DND-41 (cell line): ENCODE data around the gene EIF4E.

ENCODE experiments used
- CTCF ChIP-seq: IDR thresholded peaks from 2 replicates; pipeline ENCODE4 v1.5.1; 2012; ENCODE audit warnings: borderline replicate concordance, low read length, moderate library complexity, mild to moderate bottlenecking; ENCODE audit not compliant: poor library complexity, severe bottlenecking; ENCODE audit errors: extremely low read depth
- EZH2 ChIP-seq: IDR thresholded peaks from 3 replicates; pipeline ENCODE4 v1.6.1; 2012; ENCODE audit warnings: borderline replicate concordance, low read depth, mild to moderate bottlenecking, moderate library complexity, low read length, inconsistent platforms; ENCODE audit not compliant: severe bottlenecking

- TF ChIP-seq CTCF (no peak), EZH2 (no peak)
Observed at GRCh38 chr4:98890702-98891455, 38.1 kb downstream of the EIF4E start.
